Measurements from ENCODE around the gene WNT3A.

- TF ChIP-seq CTCF (conservative IDR thresholded peaks at IDR 0.05 in 1 of 2, IDR thresholded peaks at IDR 0.05 in 1 of 2; ENCODE audit: extremely low read depth in 1 of 2, insufficient read depth in 1 of 2, low read depth in 1 of 2, low read length in 2 of 2) (no peak), EZH2 (IDR thresholded peaks at IDR 0.05; ENCODE audit: borderline replicate concordance, low read length) (no peak)
Observed at GRCh38 chr1:228048659-228049298, 42.0 kb downstream of the WNT3A start.
